ENCODE data around the gene AMN. TPM values are rescaled to one million over a fixed set of nuclear protein-coding genes. Genes with fewer than 3 reads are reported as not detected.

Gene AMN
- total RNA-seq, 1 experiment from 2014 or later: 0.03 TPM

- no peak for DNase-seq (ENCODE audit: low spot score)
Observed at GRCh38 chr14:102965971-102966655, 43.6 kb downstream of the AMN start.

GRCh38 chr14:102966681-102967505, 44.4 kb downstream of the AMN start:
- DNase-seq (ENCODE audit: low spot score): no peak

- no peak for DNase-seq (ENCODE audit: low spot score)
Observed at GRCh38 chr14:102967506-102967795, 45.0 kb downstream of the AMN start.

GRCh38 chr14:102968306-102968705, 45.8 kb downstream of the AMN start:
- no peak for DNase-seq (ENCODE audit: low spot score)

- no peak for DNase-seq (ENCODE audit: low spot score)
Observed at GRCh38 chr14:102969060-102969791, 46.8 kb downstream of the AMN start.

GRCh38 chr14:102969901-102970300, 47.4 kb downstream of the AMN start:
- no peak for DNase-seq (ENCODE audit: low spot score)

GRCh38 chr14:102970496-102970895, 48.0 kb downstream of the AMN start:
- DNase-seq (ENCODE audit: low spot score): no peak

- no peak for DNase-seq (ENCODE audit: low spot score)
Observed at GRCh38 chr14:102971314-102971713, 48.9 kb downstream of the AMN start.

- DNase-seq (ENCODE audit: low spot score): no peak
Observed at GRCh38 chr14:102971836-102972606, 49.6 kb downstream of the AMN start.

- DNase-seq (ENCODE audit: low spot score): no peak
Observed at GRCh38 chr14:102973706-102974285, 51.3 kb downstream of the AMN start.

GRCh38 chr14:102975662-102976061, 53.2 kb downstream of the AMN start:
- DNase-seq (ENCODE audit: low spot score): no peak

- no peak for DNase-seq (ENCODE audit: low spot score)
Observed at GRCh38 chr14:102977475-102977874, 55.0 kb downstream of the AMN start.

GRCh38 chr14:102979406-102979805, 56.9 kb downstream of the AMN start:
- DNase-seq (ENCODE audit: low spot score): no peak

GRCh38 chr14:102980409-102980810, 57.9 kb downstream of the AMN start:
- DNase-seq (ENCODE audit: low spot score): no peak

Other genes starting within 250 kb of the AMN start
- gene TRAF3, start 145.2 kb upstream of the AMN start, total RNA-seq (2014; rRNA removed; shearing (Covaris generic)): 14.0 and 16.8 TPM in 2 replicates
- 26.2 and 26.6 TPM in 2 replicates for gene CDC42BPB, start 134.9 kb downstream of the AMN start, total RNA-seq (2014; rRNA removed; shearing (Covaris generic))
- not detected in 2 replicates for gene LBHD2, start 161.5 kb downstream of the AMN start, total RNA-seq (2014; rRNA removed; shearing (Covaris generic))
- gene EXOC3L4, start 172.1 kb downstream of the AMN start, total RNA-seq (2014; rRNA removed; shearing (Covaris generic)): 3.7 and 8.2 TPM in 2 replicates
- gene TNFAIP2, start 200.8 kb downstream of the AMN start, total RNA-seq (2014; rRNA removed; shearing (Covaris generic)): 207 and 346 TPM in 2 replicates